ENCODE measurements around the gene EPYC.

EPYC gene

DNA sequence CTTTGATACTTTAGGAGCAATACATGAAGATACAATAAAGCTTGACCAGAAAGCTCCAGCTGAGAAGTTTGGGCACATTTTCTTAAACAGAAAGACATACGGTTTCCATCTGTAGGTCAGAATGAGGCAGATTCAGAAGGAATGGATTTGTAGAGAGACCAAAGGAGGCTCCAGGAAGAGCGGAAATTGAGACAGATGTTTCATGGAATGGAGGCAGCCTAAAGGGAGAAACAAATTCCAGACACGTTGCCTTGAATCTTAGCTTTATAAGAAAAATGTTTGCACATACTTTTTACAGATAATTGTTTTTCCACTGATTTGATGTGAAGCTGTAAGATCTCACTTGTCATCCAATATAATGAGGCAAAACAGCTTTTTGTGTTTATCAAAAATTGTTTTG lies 24.8 kb downstream of the EPYC start:
- DNase-seq (ENCODE audit: low read depth): no peak
- TF ChIP-seq, protein P1, sequence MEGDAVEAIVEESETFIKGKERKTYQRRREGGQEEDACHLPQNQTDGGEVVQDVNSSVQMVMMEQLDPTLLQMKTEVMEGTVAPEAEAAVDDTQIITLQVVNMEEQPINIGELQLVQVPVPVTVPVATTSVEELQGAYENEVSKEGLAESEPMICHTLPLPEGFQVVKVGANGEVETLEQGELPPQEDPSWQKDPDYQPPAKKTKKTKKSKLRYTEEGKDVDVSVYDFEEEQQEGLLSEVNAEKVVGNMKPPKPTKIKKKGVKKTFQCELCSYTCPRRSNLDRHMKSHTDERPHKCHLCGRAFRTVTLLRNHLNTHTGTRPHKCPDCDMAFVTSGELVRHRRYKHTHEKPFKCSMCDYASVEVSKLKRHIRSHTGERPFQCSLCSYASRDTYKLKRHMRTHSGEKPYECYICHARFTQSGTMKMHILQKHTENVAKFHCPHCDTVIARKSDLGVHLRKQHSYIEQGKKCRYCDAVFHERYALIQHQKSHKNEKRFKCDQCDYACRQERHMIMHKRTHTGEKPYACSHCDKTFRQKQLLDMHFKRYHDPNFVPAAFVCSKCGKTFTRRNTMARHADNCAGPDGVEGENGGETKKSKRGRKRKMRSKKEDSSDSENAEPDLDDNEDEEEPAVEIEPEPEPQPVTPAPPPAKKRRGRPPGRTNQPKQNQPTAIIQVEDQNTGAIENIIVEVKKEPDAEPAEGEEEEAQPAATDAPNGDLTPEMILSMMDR (conservative IDR thresholded peaks at IDR 0.05; ENCODE audit: low read depth, low read length): no peak
- no peak overlapping the region for H3K4me3 ChIP-seq (ENCODE audit: low read length)

DNA sequence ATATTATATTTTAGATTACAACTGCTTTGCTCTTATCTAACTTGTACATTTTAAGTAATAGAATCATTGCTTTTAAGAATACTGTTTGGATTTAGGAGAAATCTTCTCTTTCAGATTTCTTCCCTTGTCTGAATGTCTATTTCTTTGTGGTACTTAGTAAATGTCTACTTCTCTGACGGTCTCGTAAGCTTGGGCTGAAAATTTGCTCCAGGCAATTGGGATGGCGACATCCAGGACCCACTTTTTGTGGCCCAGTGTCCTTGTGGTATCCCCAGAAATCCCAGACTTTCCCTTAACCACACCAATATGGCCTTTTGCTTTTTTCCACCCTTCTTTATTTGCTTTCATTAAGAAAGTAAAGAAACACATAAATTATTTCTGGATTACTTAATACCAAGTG lies 25.8 kb downstream of the EPYC start:
- no peak for DNase-seq (ENCODE audit: low read depth)
- TF ChIP-seq, protein P1 (conservative IDR thresholded peaks at IDR 0.05; ENCODE audit: low read depth, low read length): no peak
- H3K4me3 ChIP-seq (ENCODE audit: low read length): no peak overlapping the region

DNA sequence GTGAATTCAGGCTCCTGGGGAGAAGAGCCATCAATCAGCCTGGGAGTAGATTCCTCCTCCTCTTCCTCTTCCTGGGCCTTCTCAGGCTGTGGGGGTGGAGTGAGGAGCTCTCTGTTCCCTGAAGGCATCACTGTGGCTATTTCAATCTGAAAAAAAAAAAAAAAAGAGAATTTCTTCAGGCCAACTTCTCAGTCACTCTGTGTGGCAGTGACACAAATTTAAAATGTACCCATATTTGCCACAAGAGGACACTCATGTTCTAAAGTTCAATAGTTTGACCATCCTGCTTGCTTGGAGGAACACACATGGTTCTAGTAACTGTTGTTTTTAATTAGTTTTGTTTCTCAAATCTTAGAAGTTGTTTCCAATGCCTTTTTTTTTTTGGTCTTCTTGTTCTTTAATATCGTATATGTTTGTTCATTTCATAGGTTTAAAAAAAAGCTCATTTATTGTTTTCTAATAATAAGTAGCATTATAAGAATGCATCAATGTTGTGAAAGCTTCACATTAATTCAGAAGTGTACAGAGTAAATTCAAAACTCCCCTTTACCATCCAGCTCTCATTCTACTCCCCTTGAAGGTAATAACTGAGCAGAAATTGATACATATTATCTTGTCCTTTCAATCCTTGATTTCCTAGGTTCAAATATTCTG lies 26.5 kb downstream of the EPYC start:
- DNase-seq (ENCODE audit: low read depth): no peak
- TF ChIP-seq, protein P1 (conservative IDR thresholded peaks at IDR 0.05; ENCODE audit: low read depth, low read length): peak; percentile 73
- H3K4me3 ChIP-seq (ENCODE audit: low read length): no peak overlapping the region

DNA sequence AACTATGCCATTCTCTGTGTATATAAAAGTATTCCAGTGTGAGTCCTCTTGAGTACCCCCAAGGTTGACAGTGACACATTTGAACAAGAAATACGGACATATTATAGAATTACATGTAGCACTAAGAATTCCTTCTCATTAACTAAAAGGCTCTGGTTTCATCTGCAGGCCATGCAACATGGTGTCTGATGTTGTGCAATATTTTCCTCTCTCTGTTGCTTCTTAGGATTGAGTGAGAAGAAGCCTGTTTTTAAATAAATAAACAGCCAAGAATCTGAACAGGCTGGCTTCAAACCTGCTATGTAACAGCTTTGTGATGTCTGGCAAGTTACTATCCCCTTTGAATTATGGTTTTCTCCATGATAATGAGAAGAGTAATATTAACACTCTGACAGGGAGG lies 27.5 kb downstream of the EPYC start:
- TF ChIP-seq, protein P1 (conservative IDR thresholded peaks at IDR 0.05; ENCODE audit: low read depth, low read length): no peak
- H3K4me3 ChIP-seq (ENCODE audit: low read length): no peak overlapping the region
- no peak for DNase-seq (ENCODE audit: low read depth)

DNA sequence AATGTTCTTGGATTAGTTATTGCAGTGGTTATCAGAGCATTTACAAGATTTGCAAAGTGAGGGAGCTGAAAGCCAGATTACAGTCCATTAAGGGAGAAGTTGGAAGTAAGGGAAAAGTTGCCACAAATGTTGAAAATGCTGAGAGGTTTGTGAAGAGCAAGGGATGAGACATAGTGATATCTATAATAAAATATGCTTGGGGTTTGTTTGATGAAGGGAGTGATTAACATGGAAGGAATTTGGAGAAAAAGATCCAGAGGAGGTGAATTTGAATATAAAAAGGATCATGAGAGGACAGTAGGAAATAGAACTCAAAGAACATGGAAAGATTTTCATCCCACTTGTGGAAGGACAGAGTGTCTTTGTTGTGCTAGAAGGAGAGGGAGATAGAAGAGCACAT lies 30.5 kb downstream of the EPYC start:
- no peak overlapping the region for H3K4me3 ChIP-seq (ENCODE audit: low read length)
- DNase-seq (ENCODE audit: low read depth): no peak
- TF ChIP-seq, protein P1 (conservative IDR thresholded peaks at IDR 0.05; ENCODE audit: low read depth, low read length): no peak

DNA sequence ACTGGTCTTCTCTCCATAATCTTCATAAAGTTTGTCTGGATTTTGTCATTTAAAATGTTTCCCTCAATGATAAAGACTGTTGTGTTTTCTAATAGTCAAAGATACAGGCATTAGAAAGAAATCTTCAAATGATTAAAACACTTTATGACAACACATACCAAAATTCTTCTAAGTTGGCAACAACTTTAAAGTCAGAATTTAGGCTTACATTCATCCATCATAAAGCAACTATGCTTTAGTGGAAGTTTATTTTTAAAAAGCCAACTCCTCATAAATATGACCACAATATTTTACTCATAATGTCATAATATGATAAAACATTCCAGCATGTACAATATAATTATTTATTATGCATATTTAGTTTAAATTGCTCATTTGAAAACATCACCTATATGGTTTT lies 32.5 kb downstream of the EPYC start:
- DNase-seq (ENCODE audit: low read depth): no peak
- no peak overlapping the region for H3K4me3 ChIP-seq (ENCODE audit: low read length)
- TF ChIP-seq, protein P1 (conservative IDR thresholded peaks at IDR 0.05; ENCODE audit: low read depth, low read length): no peak

DNA sequence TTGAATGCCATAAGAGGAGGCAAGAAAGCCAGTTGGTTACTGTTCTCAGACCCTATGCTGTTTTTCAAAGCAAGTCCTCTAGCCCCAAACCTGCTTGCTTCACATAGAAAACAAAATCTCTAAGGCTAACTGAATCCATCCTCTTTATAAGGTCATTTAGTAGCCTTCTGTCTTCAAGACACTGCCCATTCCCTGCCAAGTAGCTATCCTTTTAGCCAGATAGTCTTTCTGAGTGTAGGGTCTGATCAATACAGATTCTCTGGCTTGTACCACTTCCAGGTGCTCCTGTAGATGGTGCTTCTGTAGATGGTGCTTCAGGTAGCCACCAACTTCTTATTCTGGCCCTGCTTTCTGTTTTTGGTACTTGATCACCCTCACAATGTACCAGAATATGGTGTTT lies 33.9 kb downstream of the EPYC start:
- no peak overlapping the region for H3K4me3 ChIP-seq (ENCODE audit: low read length)
- DNase-seq (ENCODE audit: low read depth): no peak
- TF ChIP-seq, protein P1 (conservative IDR thresholded peaks at IDR 0.05; ENCODE audit: low read depth, low read length): no peak
